Activated naive CD8-positive, alpha-beta T cell (primary cell): ENCODE data around the gene C2orf49.

Experiments
- H3K27ac Mint-ChIP-seq: one replicate; pipeline ENCODE4 v1.8.0; 2021; ENCODE audit warnings: mixed read lengths
- H3K27me3 Mint-ChIP-seq: one replicate; pipeline ENCODE4 v1.8.0; 2021; ENCODE audit warnings: mixed read lengths
- H3K36me3 Mint-ChIP-seq: one replicate; pipeline ENCODE4 v1.8.0; 2021; ENCODE audit warnings: mixed read lengths
- H3K4me1 Mint-ChIP-seq: one replicate; pipeline ENCODE4 v1.8.0; 2021; ENCODE audit warnings: low read depth, mixed read lengths
- H3K4me3 Mint-ChIP-seq: one replicate; pipeline ENCODE4 v1.8.0; 2021; ENCODE audit warnings: mild to moderate bottlenecking, mixed read lengths
- H3K9me3 Mint-ChIP-seq: one replicate; pipeline ENCODE4 v1.8.0; 2021; ENCODE audit warnings: low read depth, mixed read lengths

The C2orf49 gene

DNA sequence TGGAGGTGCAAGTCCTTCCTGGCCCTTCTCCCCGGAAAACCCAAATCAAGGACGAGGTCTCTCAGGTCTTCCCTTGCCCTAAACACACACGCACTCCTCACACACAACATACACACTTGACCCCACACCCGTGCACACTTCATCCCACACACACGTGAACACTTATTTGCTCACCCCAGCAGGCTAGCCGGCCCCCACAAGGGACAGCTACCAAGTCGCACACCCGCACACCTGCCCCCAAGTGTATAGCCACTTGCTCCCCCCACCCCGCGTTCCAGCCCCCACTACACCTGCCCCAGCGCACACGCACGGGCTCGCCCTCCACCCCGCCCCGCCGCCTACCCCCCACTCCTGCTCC is 8.2 kb upstream of the C2orf49 start:
- H3K27me3 Mint-ChIP-seq, result no peaks in the 10 kb centered on the region
- no peaks in the 10 kb centered on the region for H3K9me3 Mint-ChIP-seq
- peaks cover 44% of the 10 kb centered on the region for H3K4me1 Mint-ChIP-seq
- peak overlapping the region; percentile 96 for H3K27ac Mint-ChIP-seq
- H3K4me3 Mint-ChIP-seq, result peak overlapping the region; percentile 96
- peaks cover 3% of the 10 kb centered on the region for H3K36me3 Mint-ChIP-seq

GRCh38 chr2:105329561-105330495 is 7.5 kb upstream of the C2orf49 start, which contains the start of gene TGFBRAP1:
TGFBRAP1 (minus strand) TSS chr2:105329735; CDS start chr2:105308301, 21,434 bp downstream.
- Mint-ChIP-seq H3K4me3 (peak within 1 kb of the TSS; percentile 96), H3K4me1 (peaks cover 39% of the 10 kb centered on the region), H3K27ac (peak within 1 kb of the TSS; percentile 96), H3K36me3 (peaks cover 3% of the 10 kb centered on the region), H3K9me3 (no peaks in the 10 kb centered on the region), H3K27me3 (no peaks in the 10 kb centered on the region)

DNA sequence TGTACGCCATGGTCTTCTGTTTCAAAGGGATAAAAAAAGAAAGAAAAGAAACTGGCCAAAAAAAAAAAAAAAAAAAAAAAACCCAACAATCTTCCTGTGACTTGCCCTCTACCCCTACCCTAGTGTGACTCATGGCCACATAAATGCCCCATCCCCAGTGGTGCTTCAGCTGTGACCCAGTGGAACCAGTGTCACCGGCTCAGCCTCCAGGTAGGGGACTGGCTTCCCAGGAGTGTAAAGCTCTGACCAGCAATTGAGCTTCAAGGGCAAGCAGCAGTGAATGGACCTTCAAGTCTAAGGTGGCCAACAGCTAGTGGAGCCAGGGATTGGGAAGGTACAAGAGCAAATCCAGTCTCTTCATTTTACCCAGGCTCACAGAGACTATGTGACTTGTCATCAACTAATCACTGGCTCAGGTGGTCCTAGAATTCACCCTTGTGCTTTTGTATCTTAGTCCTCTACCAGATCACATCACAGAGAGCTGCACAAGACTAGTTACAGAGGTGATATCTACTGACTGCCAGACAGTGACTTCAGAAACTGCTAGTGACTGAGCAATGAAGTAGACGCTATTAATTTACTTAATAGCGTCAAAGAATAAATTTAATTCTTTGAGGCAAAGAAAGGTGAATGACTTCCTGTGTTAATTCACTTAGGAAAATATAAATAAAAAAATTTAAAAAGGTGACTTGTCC is 6.5 kb upstream of the C2orf49 start:
- Mint-ChIP-seq H3K27me3 (no peaks in the 10 kb centered on the region), H3K4me1 (peaks cover 32% of the 10 kb centered on the region), H3K4me3 (peak overlapping the region; percentile 85), H3K36me3 (peaks cover 3% of the 10 kb centered on the region), H3K9me3 (no peaks in the 10 kb centered on the region), H3K27ac (peak overlapping the region; percentile 95)

DNA sequence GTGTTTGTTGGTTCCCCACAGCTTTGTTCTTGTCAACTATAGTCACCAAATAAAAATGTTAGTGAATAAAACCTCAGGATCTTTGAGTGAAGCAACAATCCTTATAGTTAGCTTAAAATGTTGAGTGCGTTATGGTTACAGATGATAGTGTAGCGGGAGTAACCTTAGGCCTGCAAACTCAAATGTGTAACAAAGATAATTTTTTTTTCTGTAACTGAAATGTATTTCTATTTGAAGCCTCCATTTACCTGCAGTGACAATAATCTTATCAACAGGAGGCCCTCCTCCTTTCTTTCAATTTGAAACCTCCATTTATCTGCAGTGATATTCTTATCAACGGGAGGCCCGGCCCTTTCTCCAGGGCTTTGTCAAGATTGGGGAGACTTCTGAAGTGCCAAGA is 3.1 kb upstream of the C2orf49 start:
- H3K36me3 Mint-ChIP-seq, result no peaks in the 10 kb centered on the region
- H3K9me3 Mint-ChIP-seq, result no peaks in the 10 kb centered on the region
- H3K27me3 Mint-ChIP-seq, result no peaks in the 10 kb centered on the region
- peaks cover 34% of the 10 kb centered on the region for H3K4me1 Mint-ChIP-seq
- no peak overlapping the region for H3K27ac Mint-ChIP-seq
- no peak overlapping the region for H3K4me3 Mint-ChIP-seq

DNA sequence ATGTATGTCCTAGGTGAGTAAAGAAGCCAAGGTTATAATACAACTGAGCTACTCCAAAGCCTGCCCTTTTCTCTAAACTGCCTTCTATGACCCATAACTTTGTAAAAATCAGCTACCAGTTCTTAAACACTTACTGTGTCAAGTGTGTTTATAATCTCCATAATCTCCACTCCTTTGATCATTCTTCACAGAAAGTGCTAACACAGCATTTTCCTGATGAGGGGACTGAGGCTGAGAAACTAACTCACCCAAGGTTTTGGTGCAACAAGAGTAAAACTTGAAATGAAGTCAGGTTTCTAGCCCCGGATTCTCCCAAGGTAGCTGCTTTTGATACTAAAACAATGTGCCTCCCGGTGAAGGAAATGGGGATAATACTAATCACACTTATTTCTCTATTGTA is 1.9 kb upstream of the C2orf49 start:
- H3K4me3 Mint-ChIP-seq, result peak overlapping the region; percentile 100
- H3K27me3 Mint-ChIP-seq, result no peaks in the 10 kb centered on the region
- H3K4me1 Mint-ChIP-seq, result peaks cover 38% of the 10 kb centered on the region
- no peaks in the 10 kb centered on the region for H3K36me3 Mint-ChIP-seq
- peak overlapping the region; percentile 22 for H3K27ac Mint-ChIP-seq
- no peaks in the 10 kb centered on the region for H3K9me3 Mint-ChIP-seq

- Mint-ChIP-seq H3K4me1 (peaks cover 33% of the 10 kb centered on the region), H3K9me3 (no peaks in the 10 kb centered on the region), H3K4me3 (peak overlapping the region; percentile 100), H3K27me3 (no peaks in the 10 kb centered on the region), H3K27ac (peak overlapping the region; percentile 100), H3K36me3 (no peaks in the 10 kb centered on the region)
These were observed 586 bp upstream of the C2orf49 start for GRCh38 chr2:105336786-105337121.

DNA sequence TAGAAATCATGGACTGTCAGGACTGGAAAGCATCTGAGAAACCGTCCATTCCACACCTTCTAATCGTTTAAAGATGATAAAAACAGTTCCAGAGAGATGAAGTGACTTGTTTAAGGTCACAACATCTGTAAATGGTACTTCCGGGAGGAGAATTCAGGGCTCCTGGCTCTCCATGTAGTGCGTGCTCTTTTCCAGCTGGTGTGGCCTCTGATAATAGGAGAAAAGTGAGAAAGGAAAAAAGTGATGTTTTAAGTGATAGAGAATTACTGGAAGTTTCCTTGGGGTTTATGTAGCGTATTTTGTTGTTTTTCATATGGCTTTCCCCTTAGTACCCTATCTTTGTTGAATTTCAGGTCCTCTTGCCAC is 663 bp downstream of the C2orf49 start:
- Mint-ChIP-seq H3K4me1 (peaks cover 35% of the 10 kb centered on the region), H3K27me3 (no peaks in the 10 kb centered on the region), H3K9me3 (no peaks in the 10 kb centered on the region), H3K36me3 (no peaks in the 10 kb centered on the region), H3K27ac (peak overlapping the region; percentile 100), H3K4me3 (peak overlapping the region; percentile 100)

GRCh38 chr2:105339414-105339813 is 2.1 kb downstream of the C2orf49 start:
- no peaks in the 10 kb centered on the region for H3K9me3 Mint-ChIP-seq
- no peaks in the 10 kb centered on the region for H3K27me3 Mint-ChIP-seq
- no peaks in the 10 kb centered on the region for H3K36me3 Mint-ChIP-seq
- peak overlapping the region; percentile 100 for H3K4me3 Mint-ChIP-seq
- H3K4me1 Mint-ChIP-seq, result peaks cover 35% of the 10 kb centered on the region
- peak overlapping the region; percentile 5 for H3K27ac Mint-ChIP-seq

DNA sequence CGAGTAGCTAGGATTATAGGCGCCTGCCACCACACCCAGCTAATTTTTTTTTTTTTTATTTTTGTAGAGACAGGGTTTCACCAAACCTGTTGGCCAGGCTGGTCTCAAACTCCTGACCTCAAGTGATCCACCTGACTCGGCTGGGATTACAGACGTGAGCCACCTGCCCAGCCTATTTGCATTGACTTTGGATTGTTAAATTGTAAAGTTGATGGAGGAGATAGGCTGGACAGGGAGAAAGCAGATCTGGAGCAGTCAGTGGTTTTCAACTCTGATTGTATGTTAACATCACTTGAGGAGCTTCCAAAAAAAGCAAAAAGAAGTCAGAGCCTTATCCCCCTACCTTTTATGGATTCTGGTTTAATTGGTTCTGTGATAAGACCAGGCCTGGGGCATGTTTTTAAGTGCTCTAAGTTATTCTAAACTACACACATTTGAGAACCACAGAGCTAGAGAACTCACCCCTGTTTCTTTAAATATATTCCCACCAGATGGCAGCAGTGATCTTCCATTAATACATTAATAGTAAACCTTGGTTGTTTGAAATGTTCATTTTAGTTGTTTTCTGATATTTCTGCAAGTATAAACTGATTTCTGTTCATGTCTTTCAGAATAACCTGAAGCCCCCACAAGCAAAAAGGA is 7.5 kb downstream of the C2orf49 start:
- Mint-ChIP-seq H3K27ac (no peak overlapping the region), H3K9me3 (no peaks in the 10 kb centered on the region), H3K27me3 (no peaks in the 10 kb centered on the region), H3K4me1 (peaks cover 13% of the 10 kb centered on the region), H3K36me3 (peaks cover 6% of the 10 kb centered on the region), H3K4me3 (no peak overlapping the region)

DNA sequence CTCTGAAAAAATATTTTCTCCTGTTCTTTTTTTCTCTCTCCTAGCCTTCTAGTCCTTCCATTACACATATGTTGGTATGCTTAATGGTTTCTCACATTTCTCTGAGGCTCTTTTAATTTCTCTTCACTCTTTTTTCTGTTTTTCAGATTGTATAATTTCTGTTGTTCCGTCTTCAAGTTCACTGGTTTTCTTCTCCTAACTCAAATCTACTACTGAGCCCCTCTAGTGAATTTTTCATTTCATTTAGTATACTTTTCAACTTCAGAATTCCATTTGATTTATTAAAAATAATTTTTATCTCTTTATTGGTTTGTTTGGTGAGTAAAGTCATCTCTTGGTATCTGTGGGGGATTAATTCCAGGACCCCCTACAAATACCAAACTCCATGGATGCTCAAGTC is 19.8 kb downstream of the C2orf49 start:
- peaks cover 34% of the 10 kb centered on the region for H3K36me3 Mint-ChIP-seq
- peaks cover 18% of the 10 kb centered on the region for H3K4me1 Mint-ChIP-seq
- peaks cover 5% of the 10 kb centered on the region for H3K9me3 Mint-ChIP-seq

GRCh38 chr2:105358593-105358992 is 21.3 kb downstream of the C2orf49 start:
- Mint-ChIP-seq H3K36me3 (peaks cover 31% of the 10 kb centered on the region), H3K4me3 (no peak overlapping the region), H3K4me1 (peaks cover 31% of the 10 kb centered on the region), H3K27ac (no peak overlapping the region), H3K27me3 (no peaks in the 10 kb centered on the region), H3K9me3 (peaks cover 5% of the 10 kb centered on the region)

More for the DNA sequence above, 19.8 kb downstream of the C2orf49 start:
- Mint-ChIP-seq H3K27ac (no peak overlapping the region), H3K27me3 (no peaks in the 10 kb centered on the region), H3K4me3 (no peak overlapping the region)

DNA sequence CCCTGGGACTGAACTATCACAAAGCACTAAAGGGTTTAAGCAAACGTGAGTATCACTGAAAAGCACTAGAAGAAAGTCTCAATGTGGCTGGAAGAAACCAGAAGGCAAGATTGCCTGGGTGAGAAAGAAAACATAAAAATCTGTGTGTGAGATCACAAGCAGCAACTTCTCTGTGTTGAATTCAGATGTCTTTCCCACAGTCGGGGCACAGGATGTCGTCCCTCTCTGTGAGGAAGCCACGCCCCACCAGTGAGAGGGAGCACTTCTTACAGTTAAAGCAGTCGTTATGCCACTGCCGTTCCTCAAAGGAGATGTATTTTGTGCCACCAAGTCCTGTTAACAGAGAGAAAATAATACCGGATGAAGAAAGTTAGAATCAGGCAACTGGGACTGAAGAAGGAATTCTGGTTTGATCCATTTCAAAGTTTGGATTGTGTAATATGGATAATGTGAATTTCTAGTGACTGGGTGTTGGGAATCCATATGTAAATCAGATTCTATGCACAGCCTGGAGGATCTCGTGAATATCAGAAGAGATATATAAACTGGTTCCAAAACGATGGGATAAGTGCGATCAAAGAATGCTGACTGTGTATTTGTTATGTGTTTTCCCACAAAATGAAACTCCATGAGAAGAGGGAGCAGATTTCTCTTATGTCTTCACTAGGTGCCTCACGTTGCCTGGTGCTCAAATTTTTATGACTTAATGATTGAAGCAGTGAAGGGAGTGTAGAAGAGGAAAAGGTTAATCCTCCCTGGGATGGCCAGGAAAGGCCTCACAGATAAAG is 24.0 kb downstream of the C2orf49 start:
- no peaks in the 10 kb centered on the region for H3K27me3 Mint-ChIP-seq
- peaks cover 20% of the 10 kb centered on the region for H3K36me3 Mint-ChIP-seq
- H3K4me3 Mint-ChIP-seq, result no peak overlapping the region
- H3K9me3 Mint-ChIP-seq, result peaks cover 5% of the 10 kb centered on the region
- H3K27ac Mint-ChIP-seq, result peak overlapping the region; percentile 23
- H3K4me1 Mint-ChIP-seq, result peaks cover 34% of the 10 kb centered on the region

- Mint-ChIP-seq H3K9me3 (no peaks in the 10 kb centered on the region), H3K27ac (peak overlapping the region; percentile 22), H3K4me3 (no peak overlapping the region), H3K4me1 (peaks cover 34% of the 10 kb centered on the region), H3K36me3 (peaks cover 9% of the 10 kb centered on the region), H3K27me3 (no peaks in the 10 kb centered on the region)
These were observed 25.7 kb downstream of the C2orf49 start for GRCh38 chr2:105362862-105363591.
